Tibial nerve (tissue), 4 donors: Measurements from ENCODE around the gene WNT2. TPM values are rescaled to one million over a fixed set of nuclear protein-coding genes. Genes with fewer than 3 reads are reported as not detected.

Experiments used
- DNase-seq, 2 donors: peaks; one replicate each; pipeline ENCODE4 v3.0.0-alpha.2; 2019; ENCODE audit warnings: low spot score in 2 of 2
- H3K27ac ChIP-seq, 4 donors: fragments of 200-600 bp; sonication (generic) in 3 of 4; one replicate each; pipeline ENCODE4 v1.5.1; 2017 to 2019; ENCODE audit warnings: mild to moderate bottlenecking in 1 of 4
- H3K27me3 ChIP-seq, 2 donors: fragments of 200-600 bp; sonication (generic) in 1 of 2; one replicate each; pipeline versions ENCODE4 v1.5.1 to v1.6.0; 2017 to 2019
- H3K36me3 ChIP-seq, 3 donors: fragments of 200-600 bp; sonication (generic); one replicate each; pipeline ENCODE4 v1.5.1; 2018 to 2019
- H3K4me1 ChIP-seq, 4 donors: fragments of 200-600 bp; sonication (generic) in 3 of 4; one replicate each; pipeline ENCODE4 v1.5.1; 2017 to 2019
- H3K4me3 ChIP-seq, 4 donors: fragments of 200-600 bp; sonication (generic) in 3 of 4; one replicate each; pipeline ENCODE4 v1.5.1; 2017 to 2019; ENCODE audit warnings: mild to moderate bottlenecking in 1 of 4, moderate library complexity in 1 of 4
- H3K9me3 ChIP-seq, 4 donors: fragments of 200-600 bp; sonication (generic) in 3 of 4; one replicate each; pipeline ENCODE4 v1.5.1; 2017 to 2019
- EP300 ChIP-seq, 2 donors: sonication (generic); formaldehyde crosslinking; IDR thresholded peaks; one replicate each; pipeline ENCODE4 v1.6.1; 2017; ENCODE audit warnings: antibody characterized with exemption in 2 of 2, mild to moderate bottlenecking in 1 of 2
- POLR2A ChIP-seq, 2 donors: fragments of 450-650 bp; IDR thresholded peaks; one replicate each; pipeline ENCODE4 v1.6.1; 2017; ENCODE audit warnings: antibody characterized with exemption in 2 of 2, mild to moderate bottlenecking in 2 of 2, moderate library complexity in 2 of 2
- WGBS, 2 donors: methylation state at CpG; one replicate each; pipeline ENCODE4 v1.1.5; 2018; 5-methylcytosine and 5-hydroxymethylcytosine counted together
- total RNA-seq, 4 donors: library from RNA; depleted of rRNA; stranded (reverse); fragments of >200 nt; gene quantifications; one replicate each; pipeline ENCODE4 v1.1.0, GENCODE V29; 2016
- TF ChIP-seq, protein P1 (sequence below), 5 experiments: fragments of 200-600 bp in 3 of 5; fragments of 450-650 bp in 2 of 5; sonication (generic) in 3 of 5; IDR thresholded peaks; one replicate each; pipeline ENCODE4 v1.5.1; 2016 to 2019; ENCODE audit warnings: antibody characterized with exemption in 5 of 5, mild to moderate bottlenecking in 3 of 5, moderate library complexity in 2 of 5

The WNT2 gene
- total RNA-seq, 4 donors from 2014 or later = 0.59 to 1.7 TPM; not detected in 2

DNA sequence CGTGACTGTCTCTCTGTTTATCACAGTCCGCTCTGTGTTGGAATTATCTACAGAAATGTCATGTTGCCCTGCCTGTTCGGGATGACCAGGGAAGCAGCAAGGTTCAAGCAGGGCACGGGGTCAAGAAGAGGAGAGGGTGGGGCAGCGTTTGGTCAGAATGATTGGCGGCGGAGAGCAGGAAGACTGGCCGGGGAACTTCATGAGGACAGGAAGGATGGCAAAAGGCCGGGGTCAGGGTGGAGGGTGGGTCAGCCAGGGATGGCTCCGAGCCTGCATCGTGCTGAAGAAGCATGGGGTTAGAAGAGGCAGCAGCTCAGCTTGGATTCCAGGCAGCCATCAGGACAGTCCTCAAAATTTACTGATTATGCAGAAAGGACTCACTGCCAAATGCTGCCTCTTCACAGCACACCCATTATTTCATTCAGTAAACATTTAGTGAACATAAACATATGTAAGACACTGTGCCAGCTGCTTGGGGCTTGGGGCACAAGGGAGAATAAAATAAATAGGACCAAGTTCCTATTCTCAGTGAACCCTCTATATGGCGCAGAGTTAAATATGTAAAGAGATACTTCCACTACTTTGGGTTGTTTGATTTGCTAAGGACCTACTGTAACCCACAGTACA lies 42.8 kb downstream of the WNT2 start:
- no peak for DNase-seq
- no peaks in the 10 kb centered on the region for H3K4me1 ChIP-seq
- H3K4me3 ChIP-seq = no peak overlapping the region
- H3K36me3 ChIP-seq = no peaks in the 10 kb centered on the region
- TF ChIP-seq EP300 (IDR thresholded peaks at IDR 0.05) (no peak), POLR2A (IDR thresholded peaks at IDR 0.05) (no peak)
- TF ChIP-seq, protein P1, sequence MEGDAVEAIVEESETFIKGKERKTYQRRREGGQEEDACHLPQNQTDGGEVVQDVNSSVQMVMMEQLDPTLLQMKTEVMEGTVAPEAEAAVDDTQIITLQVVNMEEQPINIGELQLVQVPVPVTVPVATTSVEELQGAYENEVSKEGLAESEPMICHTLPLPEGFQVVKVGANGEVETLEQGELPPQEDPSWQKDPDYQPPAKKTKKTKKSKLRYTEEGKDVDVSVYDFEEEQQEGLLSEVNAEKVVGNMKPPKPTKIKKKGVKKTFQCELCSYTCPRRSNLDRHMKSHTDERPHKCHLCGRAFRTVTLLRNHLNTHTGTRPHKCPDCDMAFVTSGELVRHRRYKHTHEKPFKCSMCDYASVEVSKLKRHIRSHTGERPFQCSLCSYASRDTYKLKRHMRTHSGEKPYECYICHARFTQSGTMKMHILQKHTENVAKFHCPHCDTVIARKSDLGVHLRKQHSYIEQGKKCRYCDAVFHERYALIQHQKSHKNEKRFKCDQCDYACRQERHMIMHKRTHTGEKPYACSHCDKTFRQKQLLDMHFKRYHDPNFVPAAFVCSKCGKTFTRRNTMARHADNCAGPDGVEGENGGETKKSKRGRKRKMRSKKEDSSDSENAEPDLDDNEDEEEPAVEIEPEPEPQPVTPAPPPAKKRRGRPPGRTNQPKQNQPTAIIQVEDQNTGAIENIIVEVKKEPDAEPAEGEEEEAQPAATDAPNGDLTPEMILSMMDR (IDR thresholded peaks at IDR 0.05) = no peak
- WGBS, 2 donors = 59 to 63% methylated on average over 12 of the region's 12 CpGs
- no peaks in the 10 kb centered on the region for H3K9me3 ChIP-seq
- no peaks in the 10 kb centered on the region for H3K27me3 ChIP-seq
- H3K27ac ChIP-seq = no peak overlapping the region

DNA sequence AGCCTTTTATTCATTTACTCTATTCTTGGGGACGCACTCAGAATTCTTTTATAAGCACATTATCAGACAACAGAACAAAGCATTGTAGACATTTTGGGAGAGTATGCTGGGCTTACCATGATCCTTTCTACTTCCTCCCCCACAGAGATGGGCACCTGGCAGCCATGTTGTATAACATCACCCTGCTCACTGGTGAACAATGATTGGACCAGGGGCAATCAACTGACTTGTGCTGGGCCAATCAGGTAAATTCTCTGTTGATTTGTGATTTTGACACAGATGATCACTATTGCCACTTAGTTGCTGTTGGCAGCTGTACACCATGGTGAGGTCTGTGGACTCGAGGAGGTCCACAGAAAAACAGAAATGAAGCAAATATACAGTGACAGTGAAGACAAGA lies 43.7 kb downstream of the WNT2 start:
- Histone ChIP-seq H3K27ac (no peak overlapping the region), H3K4me1 (no peaks in the 10 kb centered on the region), H3K36me3 (no peaks in the 10 kb centered on the region), H3K4me3 (no peak overlapping the region), H3K9me3 (no peaks in the 10 kb centered on the region), H3K27me3 (no peaks in the 10 kb centered on the region)
- DNase-seq = no peak
- 87 to 90% methylated on average over 2 of the region's 2 CpGs for WGBS, 2 donors
- TF ChIP-seq, protein P1 (IDR thresholded peaks at IDR 0.05) = no peak
- no peak for TF ChIP-seq EP300 (IDR thresholded peaks at IDR 0.05)
- no peak for TF ChIP-seq POLR2A (IDR thresholded peaks at IDR 0.05)

DNA sequence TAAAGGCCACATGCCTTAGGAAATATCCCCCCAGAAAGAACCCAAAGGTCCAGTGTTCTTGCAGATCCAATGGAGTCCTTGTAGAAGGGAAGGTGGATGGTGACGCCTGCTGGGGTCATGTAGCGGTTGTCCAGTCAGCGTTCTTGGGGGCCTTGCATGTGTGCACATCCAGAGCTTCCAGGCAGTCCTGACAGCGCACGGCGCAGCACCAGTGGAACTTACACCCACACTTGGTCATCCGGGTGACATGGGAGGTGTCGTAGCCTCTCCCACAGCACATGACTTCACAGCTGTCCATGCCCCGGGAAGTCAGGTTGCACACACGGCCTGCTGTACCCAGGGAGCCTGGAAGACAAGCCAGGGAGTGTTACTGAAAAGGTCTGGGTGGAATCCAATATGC lies 44.8 kb downstream of the WNT2 start:
- no peak for DNase-seq
- Histone ChIP-seq H3K9me3 (no peaks in the 10 kb centered on the region), H3K27ac (no peak overlapping the region), H3K4me3 (no peak overlapping the region), H3K36me3 (no peaks in the 10 kb centered on the region), H3K4me1 (no peaks in the 10 kb centered on the region), H3K27me3 (no peaks in the 10 kb centered on the region)
- TF ChIP-seq EP300 (IDR thresholded peaks at IDR 0.05) (no peak), POLR2A (IDR thresholded peaks at IDR 0.05) (no peak)
- TF ChIP-seq, protein P1 (IDR thresholded peaks at IDR 0.05) = no peak
- WGBS, 2 donors = 87 to 94% methylated on average over 3 to 10 of the region's 10 CpGs

DNA sequence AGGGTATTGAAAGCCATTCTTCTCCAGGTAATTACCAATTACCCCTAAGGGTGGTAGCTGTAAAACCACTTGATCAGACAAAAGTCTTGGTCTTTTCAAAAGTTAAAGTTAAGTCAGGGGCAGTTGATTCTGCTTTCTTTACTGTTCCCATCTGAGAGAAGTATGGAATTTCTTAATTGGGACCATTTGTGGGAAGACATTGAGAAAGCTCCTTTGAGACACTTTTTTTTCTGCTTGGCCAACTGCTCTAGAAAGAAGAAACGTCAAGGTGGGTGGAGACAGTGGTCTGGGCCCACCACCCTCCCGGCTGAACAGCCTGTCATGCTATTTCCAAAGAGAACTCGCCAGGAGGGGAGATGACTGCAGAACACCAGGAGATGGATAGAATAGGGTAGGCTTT lies 45.3 kb downstream of the WNT2 start:
- Histone ChIP-seq H3K9me3 (no peaks in the 10 kb centered on the region), H3K36me3 (no peaks in the 10 kb centered on the region), H3K4me1 (no peaks in the 10 kb centered on the region), H3K27me3 (no peaks in the 10 kb centered on the region), H3K4me3 (no peak overlapping the region), H3K27ac (no peak overlapping the region)
- 52 to 63% methylated on average over 3 of the region's 3 CpGs for WGBS, 2 donors
- no peak for DNase-seq
- TF ChIP-seq EP300 (IDR thresholded peaks at IDR 0.05) (no peak), POLR2A (IDR thresholded peaks at IDR 0.05) (no peak)
- TF ChIP-seq, protein P1 (IDR thresholded peaks at IDR 0.05) = no peak

DNA sequence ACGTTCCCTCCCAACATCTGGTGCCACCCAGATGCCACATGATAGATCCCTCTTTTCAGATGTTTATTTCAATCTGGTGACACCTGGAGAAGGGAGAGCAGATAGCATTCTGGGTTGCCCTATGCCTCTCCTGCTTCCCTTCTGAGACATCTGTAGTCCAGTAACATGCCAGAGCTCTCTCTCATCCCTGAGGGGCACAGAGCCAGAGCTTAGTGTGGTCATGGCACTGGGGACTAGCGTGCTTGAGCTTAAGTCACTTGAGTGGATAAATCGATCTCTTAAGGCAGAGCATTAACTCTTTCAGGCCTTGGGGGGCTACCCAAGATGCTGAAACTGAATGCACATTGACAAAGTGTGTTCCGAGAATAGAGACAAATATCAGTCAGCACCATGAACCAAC lies 47.9 kb downstream of the WNT2 start:
- H3K27me3 ChIP-seq = no peaks in the 10 kb centered on the region
- H3K27ac ChIP-seq = no peak overlapping the region
- no peaks in the 10 kb centered on the region for H3K4me1 ChIP-seq
- H3K36me3 ChIP-seq = no peaks in the 10 kb centered on the region
- no peak for DNase-seq
- H3K4me3 ChIP-seq = no peak overlapping the region
- WGBS, 2 donors = 67 to 85% methylated on average over 4 of the region's 4 CpGs
- no peaks in the 10 kb centered on the region for H3K9me3 ChIP-seq
- TF ChIP-seq POLR2A (IDR thresholded peaks at IDR 0.05) (no peak), EP300 (IDR thresholded peaks at IDR 0.05) (no peak)
- TF ChIP-seq, protein P1 (IDR thresholded peaks at IDR 0.05) = no peak
